ENCODE measurements around the gene RAB6C.
"Not testable (repeated sequence)": the region's sequence is repeated elsewhere in the genome, so short reads cannot be mapped to it uniquely, and the experiment has no call there.

DNA sequence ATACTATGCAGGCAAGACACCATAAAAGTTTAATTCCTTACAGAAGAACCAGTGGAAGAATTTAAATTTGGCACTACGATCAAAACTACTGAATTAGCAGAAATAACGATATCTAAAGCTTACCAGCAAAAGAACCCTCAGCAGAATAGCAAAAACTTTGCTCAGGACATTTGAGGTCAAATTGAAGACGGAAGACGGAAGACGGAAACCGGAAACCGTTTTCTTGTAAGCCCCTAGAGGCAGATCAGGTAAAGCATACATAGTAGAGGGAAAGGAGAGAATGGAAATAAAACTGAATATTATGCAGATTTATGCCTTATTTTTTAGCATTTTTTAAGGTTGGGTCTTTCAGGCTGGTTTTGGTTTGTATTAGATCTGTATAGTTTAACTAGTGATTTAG lies 2.2 kb downstream of the RAB6C start:
- TF ChIP-seq, protein P1, sequence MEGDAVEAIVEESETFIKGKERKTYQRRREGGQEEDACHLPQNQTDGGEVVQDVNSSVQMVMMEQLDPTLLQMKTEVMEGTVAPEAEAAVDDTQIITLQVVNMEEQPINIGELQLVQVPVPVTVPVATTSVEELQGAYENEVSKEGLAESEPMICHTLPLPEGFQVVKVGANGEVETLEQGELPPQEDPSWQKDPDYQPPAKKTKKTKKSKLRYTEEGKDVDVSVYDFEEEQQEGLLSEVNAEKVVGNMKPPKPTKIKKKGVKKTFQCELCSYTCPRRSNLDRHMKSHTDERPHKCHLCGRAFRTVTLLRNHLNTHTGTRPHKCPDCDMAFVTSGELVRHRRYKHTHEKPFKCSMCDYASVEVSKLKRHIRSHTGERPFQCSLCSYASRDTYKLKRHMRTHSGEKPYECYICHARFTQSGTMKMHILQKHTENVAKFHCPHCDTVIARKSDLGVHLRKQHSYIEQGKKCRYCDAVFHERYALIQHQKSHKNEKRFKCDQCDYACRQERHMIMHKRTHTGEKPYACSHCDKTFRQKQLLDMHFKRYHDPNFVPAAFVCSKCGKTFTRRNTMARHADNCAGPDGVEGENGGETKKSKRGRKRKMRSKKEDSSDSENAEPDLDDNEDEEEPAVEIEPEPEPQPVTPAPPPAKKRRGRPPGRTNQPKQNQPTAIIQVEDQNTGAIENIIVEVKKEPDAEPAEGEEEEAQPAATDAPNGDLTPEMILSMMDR (IDR thresholded peaks at IDR 0.05): peak; percentile 23
- TF ChIP-seq EZH2 (IDR thresholded peaks at IDR 0.05): not testable (repeated sequence)

All from neural progenitor cell (in vitro differentiated cells).